Measurements from ENCODE around the gene ZNF638.

- no peak for TF ChIP-seq EZH2phosphoT487 (IDR thresholded peaks at IDR 0.05; ENCODE audit: low read depth)
- TF ChIP-seq, protein P1, sequence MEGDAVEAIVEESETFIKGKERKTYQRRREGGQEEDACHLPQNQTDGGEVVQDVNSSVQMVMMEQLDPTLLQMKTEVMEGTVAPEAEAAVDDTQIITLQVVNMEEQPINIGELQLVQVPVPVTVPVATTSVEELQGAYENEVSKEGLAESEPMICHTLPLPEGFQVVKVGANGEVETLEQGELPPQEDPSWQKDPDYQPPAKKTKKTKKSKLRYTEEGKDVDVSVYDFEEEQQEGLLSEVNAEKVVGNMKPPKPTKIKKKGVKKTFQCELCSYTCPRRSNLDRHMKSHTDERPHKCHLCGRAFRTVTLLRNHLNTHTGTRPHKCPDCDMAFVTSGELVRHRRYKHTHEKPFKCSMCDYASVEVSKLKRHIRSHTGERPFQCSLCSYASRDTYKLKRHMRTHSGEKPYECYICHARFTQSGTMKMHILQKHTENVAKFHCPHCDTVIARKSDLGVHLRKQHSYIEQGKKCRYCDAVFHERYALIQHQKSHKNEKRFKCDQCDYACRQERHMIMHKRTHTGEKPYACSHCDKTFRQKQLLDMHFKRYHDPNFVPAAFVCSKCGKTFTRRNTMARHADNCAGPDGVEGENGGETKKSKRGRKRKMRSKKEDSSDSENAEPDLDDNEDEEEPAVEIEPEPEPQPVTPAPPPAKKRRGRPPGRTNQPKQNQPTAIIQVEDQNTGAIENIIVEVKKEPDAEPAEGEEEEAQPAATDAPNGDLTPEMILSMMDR (IDR thresholded peaks at IDR 0.05; ENCODE audit: low read depth, low read length), result no peak
These were observed 4.8 kb downstream of the ZNF638 start for GRCh38 chr2:71336384-71336783.

Data from OCI-LY3 (cell line).